ENCODE measurements around the gene ADAM8. TPM values are rescaled to one million over a fixed set of nuclear protein-coding genes. Genes with fewer than 3 reads are reported as not detected.

Gene ADAM8
- polyA plus RNA-seq, 1 of the 3 experiments (the other 2 are of a cell fraction), result 1.7 TPM

GRCh38 chr10:133264461-133264860, 12.2 kb downstream of the ADAM8 start:
- Histone ChIP-seq H3K4me1 (ENCODE audit: control insufficient read depth in 1 of 2, insufficient read depth in 2 of 2, low read depth in 1 of 2, low read length in 1 of 2) (peaks cover 6 to 14% of the 10 kb centered on the region in 2 experiments; a peak in 3 of 4 replicates), H3K27me3 (ENCODE audit: insufficient read depth) (no peaks in the 10 kb centered on the region), H3K27ac (ENCODE audit: low read depth in 2 of 2, low read length in 1 of 2) (no peak overlapping the region), H3K9me2 (no peaks in the 10 kb centered on the region), H3K4me3 (ENCODE audit: low read depth in 2 of 2, low read length in 1 of 2) (no peak overlapping the region), H3K36me3 (replicated peaks in 1 of 2; ENCODE audit: control insufficient read depth in 1 of 2, insufficient read depth in 2 of 2, low read length in 1 of 2) (no peaks in the 10 kb centered on the region), H3K9me3 (no peaks in the 10 kb centered on the region), H3K79me2 (ENCODE audit: insufficient read depth) (no peaks in the 10 kb centered on the region), H3F3A (replicated peaks; ENCODE audit: insufficient read depth) (peaks cover 5% of the 10 kb centered on the region), H3K9ac (no peak overlapping the region), H2AFZ (ENCODE audit: low read depth) (no peak overlapping the region), H3K4me2 (no peak overlapping the region), H4K20me1 (ENCODE audit: insufficient read depth) (no peaks in the 10 kb centered on the region)
- POLR2A ChIA-PET, result interaction anchor here (0.7 to 1.5 kb wide), 2 partner anchors 16 to 981 kb away, joined by 4 to 5 read pairs; no protein-coding TSS in a partner anchor
- 66% methylated on average over 9 of the region's 9 CpGs for WGBS (ENCODE audit: low lambda C conversion rate)
- no peak for TF ChIP-seq CHD2 (IDR thresholded peaks at IDR 0.05; ENCODE audit: low read length, partially characterized antibody)
- no peak for DNase-seq
- CTCF ChIA-PET, result no interaction called here

GRCh38 chr10:133263674-133264073, 13.0 kb downstream of the ADAM8 start:
- ChIA-PET POLR2A (interaction anchor here (0.7 to 1.5 kb wide), 2 partner anchors 17 to 980 kb away, joined by 4 to 5 read pairs; no protein-coding TSS in a partner anchor), CTCF (no interaction called here)
- no peaks in the 10 kb centered on the region for H4K20me1 ChIP-seq (ENCODE audit: insufficient read depth)
- no peaks in the 10 kb centered on the region for H3K27me3 ChIP-seq (ENCODE audit: insufficient read depth)
- H3K4me3 ChIP-seq (ENCODE audit: low read depth in 2 of 2, low read length in 1 of 2), result no peak overlapping the region
- no peaks in the 10 kb centered on the region for H3K9me2 ChIP-seq
- 92% methylated on average over 5 of the region's 10 CpGs for WGBS (ENCODE audit: low lambda C conversion rate)
- H3F3A ChIP-seq (replicated peaks; ENCODE audit: insufficient read depth), result peaks cover 6% of the 10 kb centered on the region
- H3K27ac ChIP-seq (ENCODE audit: low read depth in 2 of 2, low read length in 1 of 2), result no peak overlapping the region
- H3K4me1 ChIP-seq (ENCODE audit: control insufficient read depth in 1 of 2, insufficient read depth in 2 of 2, low read depth in 1 of 2, low read length in 1 of 2), result peaks cover 12 to 14% of the 10 kb centered on the region in 2 experiments; a peak in 3 of 4 replicates
- H3K9ac ChIP-seq, result no peak overlapping the region
- no peaks in the 10 kb centered on the region for H3K79me2 ChIP-seq (ENCODE audit: insufficient read depth)
- DNase-seq, result no peak
- H3K36me3 ChIP-seq (replicated peaks in 1 of 2; ENCODE audit: control insufficient read depth in 1 of 2, insufficient read depth in 2 of 2, low read length in 1 of 2), result no peaks in the 10 kb centered on the region
- TF ChIP-seq TCF12 (IDR thresholded peaks at IDR 0.05) (no peak), EZH2phosphoT487 (IDR thresholded peaks at IDR 0.05; ENCODE audit: borderline replicate concordance, low read depth) (no peak), POLR2AphosphoS5 (IDR thresholded peaks at IDR 0.05; ENCODE audit: low read depth, low read length) (no peak), USF1 (IDR thresholded peaks at IDR 0.05; ENCODE audit: borderline replicate concordance, low read depth) (no peak)
- TF ChIP-seq, protein P1, sequence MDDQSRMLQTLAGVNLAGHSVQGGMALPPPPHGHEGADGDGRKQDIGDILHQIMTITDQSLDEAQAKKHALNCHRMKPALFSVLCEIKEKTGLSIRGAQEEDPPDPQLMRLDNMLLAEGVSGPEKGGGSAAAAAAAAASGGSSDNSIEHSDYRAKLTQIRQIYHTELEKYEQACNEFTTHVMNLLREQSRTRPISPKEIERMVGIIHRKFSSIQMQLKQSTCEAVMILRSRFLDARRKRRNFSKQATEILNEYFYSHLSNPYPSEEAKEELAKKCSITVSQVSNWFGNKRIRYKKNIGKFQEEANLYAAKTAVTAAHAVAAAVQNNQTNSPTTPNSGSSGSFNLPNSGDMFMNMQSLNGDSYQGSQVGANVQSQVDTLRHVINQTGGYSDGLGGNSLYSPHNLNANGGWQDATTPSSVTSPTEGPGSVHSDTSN (IDR thresholded peaks at IDR 0.05), result no peak
- H2AFZ ChIP-seq (ENCODE audit: low read depth), result no peak overlapping the region
- H3K4me2 ChIP-seq, result no peak overlapping the region
- H3K9me3 ChIP-seq, result no peaks in the 10 kb centered on the region

- TF ChIP-seq JUND (IDR thresholded peaks at IDR 0.05) (no peak), RCOR1 (IDR thresholded peaks at IDR 0.05; ENCODE audit: low read length) (no peak), MXI1 (IDR thresholded peaks at IDR 0.05; ENCODE audit: low read depth, low read length) (no peak), MAX (IDR thresholded peaks at IDR 0.05; ENCODE audit: low read depth) (no peak), FOSL2 (IDR thresholded peaks at IDR 0.05; ENCODE audit: borderline replicate concordance, low read depth) (no peak), CHD2 (IDR thresholded peaks at IDR 0.05; ENCODE audit: low read length, partially characterized antibody) (no peak), SIN3A (IDR thresholded peaks at IDR 0.05; ENCODE audit: borderline replicate concordance, low read depth, low read length) (no peak), GABPA (IDR thresholded peaks at IDR 0.05; ENCODE audit: low read depth) (no peak), TAF1 (IDR thresholded peaks at IDR 0.05; ENCODE audit: borderline replicate concordance, low read depth, low read length) (no peak), EP300 (IDR thresholded peaks at IDR 0.05; ENCODE audit: borderline replicate concordance in 1 of 2, low read depth in 1 of 2, low read length in 1 of 2) (no peak), FOXM1 (IDR thresholded peaks at IDR 0.05; ENCODE audit: low read depth) (no peak), ELF1 (IDR thresholded peaks at IDR 0.05) (no peak), USF1 (IDR thresholded peaks at IDR 0.05; ENCODE audit: borderline replicate concordance, low read depth) (no peak)
- TF ChIP-seq, protein P1 (IDR thresholded peaks at IDR 0.05), result no peak
- 96% methylated on average over 6 of the region's 14 CpGs for WGBS (ENCODE audit: low lambda C conversion rate)
- H2AFZ ChIP-seq (ENCODE audit: low read depth), result peak overlapping the region; percentile 78; the same call in 1 of the 2 replicates
- H3F3A ChIP-seq (replicated peaks; ENCODE audit: insufficient read depth), result peaks cover 6% of the 10 kb centered on the region
- no peaks in the 10 kb centered on the region for H3K79me2 ChIP-seq (ENCODE audit: insufficient read depth)
- POLR2A ChIA-PET, result no interaction called here
- no peak overlapping the region for H3K27ac ChIP-seq (ENCODE audit: low read depth in 2 of 2, low read length in 1 of 2)
- H3K4me2 ChIP-seq, result peak overlapping the region; percentile 70; the same call in 1 of the 2 replicates
- H3K27me3 ChIP-seq (ENCODE audit: insufficient read depth), result no peaks in the 10 kb centered on the region
- CTCF ChIA-PET, result interaction anchor here (0.6 to 0.9 kb wide), 2 partner anchors 46 to 359 kb away, joined by 3 to 4 read pairs; no protein-coding TSS in a partner anchor
- no peak overlapping the region for H3K4me3 ChIP-seq (ENCODE audit: low read depth in 2 of 2, low read length in 1 of 2)
- H3K9me3 ChIP-seq, result no peaks in the 10 kb centered on the region
- H4K20me1 ChIP-seq (ENCODE audit: insufficient read depth), result no peaks in the 10 kb centered on the region
- H3K9ac ChIP-seq, result no peak overlapping the region
- no peaks in the 10 kb centered on the region for H3K9me2 ChIP-seq
- H3K4me1 ChIP-seq (ENCODE audit: control insufficient read depth in 1 of 2, insufficient read depth in 2 of 2, low read depth in 1 of 2, low read length in 1 of 2), result peaks cover 16 to 17% of the 10 kb centered on the region in 2 experiments; a peak in 3 of 4 replicates
- H3K36me3 ChIP-seq (replicated peaks in 1 of 2; ENCODE audit: control insufficient read depth in 1 of 2, insufficient read depth in 2 of 2, low read length in 1 of 2), result no peaks in the 10 kb centered on the region
- no peak for DNase-seq
Measured at GRCh38 chr10:133262696-133263095, 14.0 kb downstream of the ADAM8 start.
